Mammary epithelial cell (primary cell): Measurements from ENCODE around the gene MAPKBP1.

Source experiments
- CTCF ChIP-seq, 2 donors: IDR thresholded peaks in 1 of 2; conservative IDR thresholded peaks in 1 of 2; 2 replicates each; pipeline ENCODE4 v1.5.1; 2011 to 2012; ENCODE audit warnings: inconsistent platforms in 2 of 2, low read length in 2 of 2, mild to moderate bottlenecking in 2 of 2, control low read depth in 1 of 2, low read depth in 1 of 2; ENCODE audit not compliant: insufficient read depth in 1 of 2; ENCODE audit errors: extremely low read depth in 1 of 2
- EZH2 ChIP-seq: IDR thresholded peaks from 2 replicates; pipeline ENCODE4 v1.6.1; 2012; ENCODE audit warnings: low read length, inconsistent platforms, borderline replicate concordance

GRCh38 chr15:41792000-41792637 lies 17.8 kb downstream of the MAPKBP1 start:
- TF ChIP-seq CTCF (conservative IDR thresholded peaks at IDR 0.05 in 1 of 2, IDR thresholded peaks at IDR 0.05 in 1 of 2; ENCODE audit: extremely low read depth in 1 of 2, insufficient read depth in 1 of 2, low read depth in 1 of 2, low read length in 2 of 2) (no peak), EZH2 (no peak)
